ENCODE measurements around the gene IQSEC3. TPM values are rescaled to one million over a fixed set of nuclear protein-coding genes. Genes with fewer than 3 reads are reported as not detected.

Gene IQSEC3
- total RNA-seq, 1 experiment from 2014 or later, result 0.55 TPM

DNA sequence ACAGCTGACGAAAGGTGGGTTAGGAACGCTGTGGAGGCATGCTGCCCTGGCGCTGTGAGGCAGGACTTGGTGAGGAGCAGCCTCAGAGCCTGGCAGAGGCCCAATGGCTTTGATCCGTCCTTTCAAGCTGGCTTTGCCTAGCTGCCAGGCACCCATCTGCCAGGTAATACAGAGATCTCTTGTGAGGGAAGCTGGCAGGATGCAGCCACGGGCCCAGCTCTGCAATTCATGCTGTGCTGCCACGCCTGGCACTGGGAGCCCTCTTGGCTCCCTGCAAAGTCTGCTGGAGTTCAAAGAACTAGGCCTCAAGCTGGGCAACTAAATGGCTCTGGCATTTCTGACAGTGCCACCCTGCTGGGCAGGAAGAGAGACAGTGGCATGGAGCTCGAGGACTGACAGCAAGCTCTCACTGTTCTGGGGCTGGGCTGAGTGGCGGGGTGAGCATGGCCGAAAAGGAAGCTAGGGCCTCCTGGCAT, 18.7 kb downstream of the IQSEC3 start:
- peak; percentile 32 for DNase-seq
- peaks cover 1% of the 10 kb centered on the region; the same call in 1 of the 2 replicates for H3K79me2 ChIP-seq (ENCODE audit: insufficient read depth, low read length)
- H3K9me3 Mint-ChIP-seq, result peaks cover 12% of the 10 kb centered on the region in 2 experiments; a peak in 4 of 5 replicates
- no peak overlapping the region for H2BK12ac ChIP-seq (ENCODE audit: insufficient read length, low read depth, low read length)
- no peaks in the 10 kb centered on the region for H3K9me3 ChIP-seq (ENCODE audit: control insufficient read depth, low read depth, low read length)
- H3K4me2 ChIP-seq (ENCODE audit: insufficient read depth, insufficient read length, low read length), result no peak overlapping the region
- H3K4me1 ChIP-seq (ENCODE audit: insufficient read depth, low read length), result peaks cover 4% of the 10 kb centered on the region; the same call in 1 of the 2 replicates
- H4K8ac ChIP-seq (replicated peaks; ENCODE audit: insufficient read length, low read depth, low read length), result no peak overlapping the region
- no peak overlapping the region for H2BK20ac ChIP-seq (ENCODE audit: low read depth, low read length, poor library complexity, severe bottlenecking)
- no peaks in the 10 kb centered on the region for H4K20me1 ChIP-seq (ENCODE audit: control insufficient read depth, insufficient read depth, insufficient read length)
- H3K4me1 Mint-ChIP-seq, result peaks cover 5 to 13% of the 10 kb centered on the region in 2 experiments; a peak in 2 of 4 replicates
- no peaks in the 10 kb centered on the region for H3K79me1 ChIP-seq (ENCODE audit: insufficient read depth, low read depth, low read length, poor library complexity, severe bottlenecking)
- H3K27me3 Mint-ChIP-seq (ENCODE audit: low read depth), result peaks cover 39% of the 10 kb centered on the region
- no peak overlapping the region for H3K18ac ChIP-seq (ENCODE audit: insufficient read length, low read depth, low read length)
- no peak overlapping the region for H2BK120ac ChIP-seq (ENCODE audit: low read depth, low read length, poor library complexity, severe bottlenecking)
- no peak overlapping the region; the same call in 1 of the 2 replicates for H3K14ac ChIP-seq (ENCODE audit: insufficient read depth, low read length)
- H3K9ac ChIP-seq (ENCODE audit: extremely low read depth, insufficient read length, low read length), result no peak overlapping the region
- no peak overlapping the region for H3K4ac ChIP-seq (ENCODE audit: low read depth, low read length)
- no peak overlapping the region for H2AFZ ChIP-seq (ENCODE audit: low read length)
- no peak overlapping the region for H3T11ph ChIP-seq (ENCODE audit: low read length)
- no peak overlapping the region for H3K27ac ChIP-seq (ENCODE audit: insufficient read length, low read depth, low read length)
- H3K23me2 ChIP-seq (ENCODE audit: insufficient read length, low read depth, low read length, poor library complexity, severe bottlenecking), result no peaks in the 10 kb centered on the region
- TF ChIP-seq, protein P1, sequence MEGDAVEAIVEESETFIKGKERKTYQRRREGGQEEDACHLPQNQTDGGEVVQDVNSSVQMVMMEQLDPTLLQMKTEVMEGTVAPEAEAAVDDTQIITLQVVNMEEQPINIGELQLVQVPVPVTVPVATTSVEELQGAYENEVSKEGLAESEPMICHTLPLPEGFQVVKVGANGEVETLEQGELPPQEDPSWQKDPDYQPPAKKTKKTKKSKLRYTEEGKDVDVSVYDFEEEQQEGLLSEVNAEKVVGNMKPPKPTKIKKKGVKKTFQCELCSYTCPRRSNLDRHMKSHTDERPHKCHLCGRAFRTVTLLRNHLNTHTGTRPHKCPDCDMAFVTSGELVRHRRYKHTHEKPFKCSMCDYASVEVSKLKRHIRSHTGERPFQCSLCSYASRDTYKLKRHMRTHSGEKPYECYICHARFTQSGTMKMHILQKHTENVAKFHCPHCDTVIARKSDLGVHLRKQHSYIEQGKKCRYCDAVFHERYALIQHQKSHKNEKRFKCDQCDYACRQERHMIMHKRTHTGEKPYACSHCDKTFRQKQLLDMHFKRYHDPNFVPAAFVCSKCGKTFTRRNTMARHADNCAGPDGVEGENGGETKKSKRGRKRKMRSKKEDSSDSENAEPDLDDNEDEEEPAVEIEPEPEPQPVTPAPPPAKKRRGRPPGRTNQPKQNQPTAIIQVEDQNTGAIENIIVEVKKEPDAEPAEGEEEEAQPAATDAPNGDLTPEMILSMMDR (conservative IDR thresholded peaks at IDR 0.05), result no peak
- no peak overlapping the region for H3K56ac ChIP-seq (ENCODE audit: insufficient read length, low read depth, low read length)
- no peak overlapping the region for H3K27ac Mint-ChIP-seq
- H3K4me3 Mint-ChIP-seq, result no peak overlapping the region
- H3K27me3 ChIP-seq (ENCODE audit: insufficient read depth, low read length), result no peaks in the 10 kb centered on the region; the same call in 1 of the 2 replicates
- no peak overlapping the region for H4K91ac ChIP-seq (ENCODE audit: insufficient read length, low read depth, low read length)
- H2BK5ac ChIP-seq (ENCODE audit: insufficient read length, low read length), result no peak overlapping the region
- H3K23ac ChIP-seq (ENCODE audit: insufficient read length, low read depth, low read length), result no peak overlapping the region
- H3K36me3 Mint-ChIP-seq (ENCODE audit: insufficient read depth in 1 of 3, low read depth in 3 of 3), result peaks cover 0 to 7% (median 3%) of the 10 kb centered on the region in 3 experiments; a peak in 2 of 7 replicates
- H2AK5ac ChIP-seq (ENCODE audit: insufficient read length, low read length), result no peak overlapping the region
- no CpG with 5 or more reads among the region's 9 CpGs for WGBS (ENCODE audit: extremely low coverage, insufficient read length, low lambda C conversion rate)
- no peak overlapping the region for H2BK15ac ChIP-seq (ENCODE audit: low read depth, low read length)
- H4K5ac ChIP-seq (ENCODE audit: insufficient read length, low read depth, low read length), result no peak overlapping the region

All from H9 (cell line).